ENCODE results near the gene KPNA4.
"Not testable (repeated sequence)": the region's sequence is repeated elsewhere in the genome, so short reads cannot be mapped to it uniquely, and the experiment has no call there.

KPNA4 gene, protein sequence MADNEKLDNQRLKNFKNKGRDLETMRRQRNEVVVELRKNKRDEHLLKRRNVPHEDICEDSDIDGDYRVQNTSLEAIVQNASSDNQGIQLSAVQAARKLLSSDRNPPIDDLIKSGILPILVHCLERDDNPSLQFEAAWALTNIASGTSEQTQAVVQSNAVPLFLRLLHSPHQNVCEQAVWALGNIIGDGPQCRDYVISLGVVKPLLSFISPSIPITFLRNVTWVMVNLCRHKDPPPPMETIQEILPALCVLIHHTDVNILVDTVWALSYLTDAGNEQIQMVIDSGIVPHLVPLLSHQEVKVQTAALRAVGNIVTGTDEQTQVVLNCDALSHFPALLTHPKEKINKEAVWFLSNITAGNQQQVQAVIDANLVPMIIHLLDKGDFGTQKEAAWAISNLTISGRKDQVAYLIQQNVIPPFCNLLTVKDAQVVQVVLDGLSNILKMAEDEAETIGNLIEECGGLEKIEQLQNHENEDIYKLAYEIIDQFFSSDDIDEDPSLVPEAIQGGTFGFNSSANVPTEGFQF

DNA sequence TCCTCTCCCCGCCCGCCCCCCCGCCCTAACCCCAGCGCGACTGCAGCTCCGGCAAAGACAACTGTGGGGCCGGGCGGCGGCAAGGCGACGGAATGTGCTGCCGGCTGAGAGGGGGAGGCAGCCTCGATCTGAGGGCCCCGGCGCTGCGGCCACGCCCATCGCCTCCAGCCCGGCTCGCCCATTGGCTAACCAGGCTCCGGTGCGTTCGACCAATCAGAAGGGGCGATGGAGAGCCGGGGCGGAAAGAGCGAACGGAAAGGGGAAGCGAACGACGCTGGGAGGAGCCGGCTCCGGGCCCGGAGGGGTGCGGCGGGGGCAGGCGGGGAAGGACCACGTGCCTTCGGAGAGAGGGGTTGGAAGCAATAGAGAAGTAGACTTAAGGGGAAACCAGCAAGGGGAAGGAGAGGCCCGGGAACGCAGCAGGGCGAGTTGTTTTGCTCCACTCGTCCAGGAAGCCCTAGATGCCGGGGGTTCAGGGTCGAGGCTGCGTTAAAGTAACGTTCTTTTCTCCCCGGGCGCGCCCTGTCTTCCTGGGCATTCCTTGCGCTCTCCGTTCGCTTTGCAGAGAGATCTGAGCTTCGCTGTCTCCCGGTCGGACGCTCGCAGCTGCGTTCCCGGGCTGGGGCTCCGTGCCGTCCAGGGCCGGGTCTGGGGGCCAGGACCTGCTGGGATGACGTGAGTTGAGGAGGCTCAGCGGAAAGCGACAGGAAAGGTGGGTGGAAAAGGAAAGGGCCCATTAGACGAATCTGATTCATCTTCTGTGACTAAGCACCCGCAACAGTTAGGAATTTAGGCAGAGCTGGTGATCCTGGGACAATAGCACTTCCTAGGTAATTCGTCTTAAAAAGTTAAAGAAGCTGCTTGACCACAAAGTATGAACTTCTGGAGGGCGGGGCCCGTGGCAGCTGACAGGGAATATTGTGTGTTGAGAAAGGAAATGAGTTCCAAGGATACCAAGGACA lies at the start of gene KPNA4:
Gene KPNA4 (minus strand): TSS at position 130 of the 962 bp plus-strand sequence. CDS start 289 bp downstream, outside the sequence.
- no peaks in the 10 kb centered on the region for H3K27me3 Mint-ChIP-seq
- H3K4me1 Mint-ChIP-seq (ENCODE audit: low read depth), result peaks cover 57% of the 10 kb centered on the region
- H3K36me3 Mint-ChIP-seq (ENCODE audit: low read depth), result peaks cover 42% of the 10 kb centered on the region
- intact Hi-C loops (cut with micrococcal nuclease), result loop anchor here (2.0 to 10.0 kb wide), 3 partner anchors 161 to 659 kb away; partner anchors contain the start of gene NMD3
- peak within 1 kb of the TSS; percentile 95 for H3K4me3 Mint-ChIP-seq
- no peaks in the 10 kb centered on the region for H3K9me3 Mint-ChIP-seq
- peak within 1 kb of the TSS; percentile 100 for H3K27ac Mint-ChIP-seq

DNA sequence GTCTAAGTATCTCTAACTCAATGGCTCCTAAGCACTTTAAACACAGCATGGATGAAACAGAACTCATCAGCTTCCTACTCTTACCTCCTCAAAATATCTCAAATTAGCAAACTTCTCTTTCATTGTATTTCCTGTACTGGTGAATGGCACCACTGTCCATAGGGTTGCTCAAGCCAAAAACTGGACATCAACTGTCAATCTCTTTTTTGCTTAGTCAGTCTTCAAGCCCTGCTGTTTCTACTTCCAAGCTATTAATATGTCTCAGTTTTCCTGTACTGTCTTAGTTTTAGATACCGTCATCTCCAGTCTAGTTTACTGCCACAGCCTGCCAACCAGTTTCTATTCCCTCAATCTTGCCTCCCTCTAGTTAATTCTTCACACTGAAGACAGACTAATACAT lies 48.3 kb upstream of the KPNA4 start:
- no peak overlapping the region for H3K4me3 Mint-ChIP-seq
- no peaks in the 10 kb centered on the region for H3K9me3 Mint-ChIP-seq
- H3K27ac Mint-ChIP-seq, result no peak overlapping the region
- peaks cover 9% of the 10 kb centered on the region for H3K4me1 Mint-ChIP-seq (ENCODE audit: low read depth)
- H3K27me3 Mint-ChIP-seq, result no peaks in the 10 kb centered on the region
- intact Hi-C loops (cut with micrococcal nuclease), result no loop called here
- H3K36me3 Mint-ChIP-seq (ENCODE audit: low read depth), result no peaks in the 10 kb centered on the region

DNA sequence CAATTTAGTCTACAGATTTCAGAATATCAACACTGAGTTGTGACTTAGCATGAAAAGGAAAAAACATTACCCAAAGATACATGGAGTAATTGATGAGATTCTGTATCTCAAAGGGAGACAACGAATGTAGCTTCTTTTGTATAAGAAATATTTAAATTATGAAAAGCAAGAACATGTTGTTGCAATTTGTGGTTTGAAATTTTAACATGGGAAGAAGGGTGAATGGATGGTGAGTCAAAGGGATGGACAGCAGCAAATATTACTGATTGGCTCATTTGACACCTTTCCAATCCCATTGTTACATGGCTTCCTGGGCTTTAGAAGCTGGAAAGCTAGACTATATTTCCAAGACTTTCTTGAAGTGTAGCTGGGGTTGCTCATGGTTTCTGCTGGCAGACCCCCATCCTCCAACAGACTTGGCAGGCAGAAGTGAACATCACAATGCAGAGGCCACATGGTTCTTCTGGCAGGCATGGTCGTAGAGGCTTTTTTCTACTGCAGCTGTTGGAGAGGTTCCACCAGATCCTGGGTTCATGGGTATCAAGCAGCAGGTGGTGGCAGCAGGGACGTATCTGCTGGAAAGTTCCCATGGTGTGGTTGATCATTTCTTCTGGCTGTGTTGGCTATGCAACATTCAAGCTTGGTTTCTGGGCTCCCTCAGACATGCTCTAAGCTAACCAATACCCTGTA lies 47.2 kb upstream of the KPNA4 start:
- no peaks in the 10 kb centered on the region for H3K9me3 Mint-ChIP-seq
- intact Hi-C loops (cut with micrococcal nuclease), result no loop called here
- H3K27ac Mint-ChIP-seq, result no peak overlapping the region
- H3K27me3 Mint-ChIP-seq, result no peaks in the 10 kb centered on the region
- H3K36me3 Mint-ChIP-seq (ENCODE audit: low read depth), result no peaks in the 10 kb centered on the region
- peaks cover 9% of the 10 kb centered on the region for H3K4me1 Mint-ChIP-seq (ENCODE audit: low read depth)
- H3K4me3 Mint-ChIP-seq, result no peak overlapping the region

DNA sequence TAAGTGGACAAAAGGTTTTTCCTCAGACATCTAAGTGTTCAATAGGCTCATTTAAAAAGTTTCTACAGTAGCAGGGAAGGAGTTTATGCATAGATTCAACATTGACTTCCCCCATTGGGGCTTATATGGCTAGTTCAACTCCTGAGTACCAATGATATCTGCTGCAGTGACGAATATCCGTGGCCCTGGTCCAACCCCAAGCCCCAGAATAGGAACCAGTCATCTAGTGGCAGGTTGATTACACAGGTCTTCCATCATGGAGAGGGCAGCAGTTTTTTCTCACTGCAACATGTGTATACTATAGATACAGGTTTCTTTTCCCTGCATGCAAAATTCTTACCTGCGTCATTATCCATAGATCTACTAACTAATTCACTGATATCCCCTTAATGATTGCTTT lies 45.8 kb upstream of the KPNA4 start:
- intact Hi-C loops (cut with micrococcal nuclease), result no loop called here
- Mint-ChIP-seq H3K9me3 (no peaks in the 10 kb centered on the region), H3K36me3 (ENCODE audit: low read depth) (no peaks in the 10 kb centered on the region), H3K4me3 (no peak overlapping the region), H3K27me3 (no peaks in the 10 kb centered on the region), H3K4me1 (ENCODE audit: low read depth) (peaks cover 9% of the 10 kb centered on the region), H3K27ac (no peak overlapping the region)

DNA sequence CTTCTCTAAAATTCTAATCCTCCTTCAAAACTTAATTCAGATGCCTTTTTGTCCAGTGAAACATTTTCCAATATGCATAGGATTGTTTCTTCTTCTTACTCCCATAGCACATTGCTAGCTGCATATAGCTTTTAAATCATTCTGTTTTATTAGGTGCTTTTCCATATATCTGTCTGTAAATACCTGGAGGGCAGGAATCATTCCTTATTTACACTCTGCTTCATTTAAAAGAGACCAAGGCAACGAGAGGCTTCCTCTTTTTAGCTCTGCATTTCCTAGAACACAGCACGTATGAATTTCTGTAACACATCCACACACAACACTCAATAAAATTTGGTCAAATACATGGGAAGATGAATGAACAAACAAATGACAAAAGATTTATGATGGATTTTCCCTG lies 43.5 kb upstream of the KPNA4 start:
- Mint-ChIP-seq H3K36me3 (ENCODE audit: low read depth) (no peaks in the 10 kb centered on the region), H3K4me1 (ENCODE audit: low read depth) (peaks cover 7% of the 10 kb centered on the region), H3K4me3 (no peak overlapping the region), H3K27ac (no peak overlapping the region), H3K27me3 (no peaks in the 10 kb centered on the region), H3K9me3 (no peaks in the 10 kb centered on the region)
- intact Hi-C loops (cut with micrococcal nuclease), result no loop called here

DNA sequence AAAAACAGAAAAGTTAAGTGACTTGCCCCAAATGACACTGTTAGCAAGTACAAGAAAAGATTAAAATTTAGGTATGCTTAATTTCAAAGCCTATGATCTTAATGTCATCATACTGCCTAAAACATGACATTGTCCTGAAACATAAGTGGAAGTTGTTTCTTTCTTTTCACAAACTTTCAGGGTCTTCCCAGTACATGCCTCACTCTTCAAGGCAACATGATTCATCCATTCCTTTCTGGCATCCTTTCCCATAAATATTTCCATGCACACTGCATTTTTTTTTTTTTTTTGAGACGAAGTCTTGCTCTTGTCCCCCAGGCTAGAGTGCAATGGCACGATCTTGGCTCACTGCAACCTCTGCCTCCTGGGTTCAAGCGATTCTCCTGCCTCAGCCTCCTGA lies 42.5 kb upstream of the KPNA4 start:
- H3K4me1 Mint-ChIP-seq (ENCODE audit: low read depth), result no peaks in the 10 kb centered on the region
- no peaks in the 10 kb centered on the region for H3K36me3 Mint-ChIP-seq (ENCODE audit: low read depth)
- H3K9me3 Mint-ChIP-seq, result no peaks in the 10 kb centered on the region
- H3K4me3 Mint-ChIP-seq, result no peak overlapping the region
- no peak overlapping the region for H3K27ac Mint-ChIP-seq
- intact Hi-C loops (cut with micrococcal nuclease), result no loop called here
- H3K27me3 Mint-ChIP-seq, result no peaks in the 10 kb centered on the region

DNA sequence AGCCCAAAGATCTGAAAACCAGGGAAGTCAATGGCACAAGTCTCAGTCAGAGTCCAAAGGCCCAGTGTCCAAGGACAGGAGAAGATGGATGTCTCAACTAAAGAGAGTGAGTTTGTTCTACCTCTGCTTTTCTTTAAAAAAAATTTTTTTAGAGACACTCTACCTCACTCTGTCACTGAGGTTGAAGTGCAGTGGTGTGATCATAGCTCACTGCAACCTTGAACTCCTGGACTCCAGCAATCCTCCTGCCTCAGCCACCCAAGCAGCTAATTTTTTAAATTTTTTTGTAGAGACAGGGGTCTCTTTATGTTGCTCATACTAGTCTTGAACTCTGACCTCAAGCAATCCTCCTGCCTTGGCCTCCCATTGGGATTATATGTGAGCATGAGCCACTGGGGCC lies 39.9 kb upstream of the KPNA4 start:
- H3K27me3 Mint-ChIP-seq, result no peaks in the 10 kb centered on the region
- H3K27ac Mint-ChIP-seq, result no peak overlapping the region
- H3K4me1 Mint-ChIP-seq (ENCODE audit: low read depth), result no peaks in the 10 kb centered on the region
- intact Hi-C loops (cut with micrococcal nuclease), result no loop called here
- no peaks in the 10 kb centered on the region for H3K36me3 Mint-ChIP-seq (ENCODE audit: low read depth)
- H3K4me3 Mint-ChIP-seq, result no peak overlapping the region
- H3K9me3 Mint-ChIP-seq, result no peaks in the 10 kb centered on the region

DNA sequence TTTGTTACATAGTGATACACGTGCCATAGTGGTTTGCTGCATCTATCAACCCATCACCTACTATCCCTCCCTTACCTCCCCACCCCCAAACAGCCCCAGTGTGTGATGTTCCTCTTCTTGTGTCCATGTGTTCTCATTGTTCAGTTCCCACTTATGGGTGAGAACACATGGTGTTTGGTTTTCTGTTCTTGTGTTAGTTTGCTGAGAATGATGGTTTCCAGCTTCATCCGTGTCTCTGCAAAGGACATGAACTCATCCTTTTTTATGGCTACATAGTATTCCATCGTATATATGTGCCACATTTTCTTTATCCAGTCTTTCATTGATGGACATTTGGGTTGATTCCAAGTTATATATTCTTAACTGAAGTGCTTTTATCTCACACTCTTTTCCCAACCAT lies 38.5 kb upstream of the KPNA4 start:
- H3K9me3 Mint-ChIP-seq; H3K27ac Mint-ChIP-seq; H3K4me3 Mint-ChIP-seq; H3K4me1 Mint-ChIP-seq (ENCODE audit: low read depth); H3K27me3 Mint-ChIP-seq; H3K36me3 Mint-ChIP-seq (ENCODE audit: low read depth); intact Hi-C loops (cut with micrococcal nuclease): not testable (repeated sequence)

DNA sequence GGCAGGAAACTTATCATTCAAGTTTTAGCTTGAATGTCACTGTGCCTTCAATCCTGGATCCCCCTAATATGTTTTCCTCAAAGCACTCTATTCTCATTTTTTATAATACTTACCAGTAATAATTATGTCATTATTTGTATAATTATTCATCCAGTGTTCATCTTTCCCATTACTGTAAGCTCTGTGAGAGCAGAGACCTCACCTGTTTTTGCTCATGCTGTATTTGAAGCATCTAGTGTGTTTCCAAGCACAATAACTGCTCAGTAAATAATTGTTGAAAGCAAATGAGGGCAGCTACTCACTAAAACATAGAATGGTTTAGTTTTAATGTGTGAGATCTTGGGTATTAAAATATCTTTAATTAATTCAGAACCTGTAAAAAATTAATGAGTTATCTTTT lies 36.9 kb upstream of the KPNA4 start:
- no peak overlapping the region for H3K4me3 Mint-ChIP-seq
- H3K27ac Mint-ChIP-seq, result no peak overlapping the region
- no peaks in the 10 kb centered on the region for H3K36me3 Mint-ChIP-seq (ENCODE audit: low read depth)
- no peaks in the 10 kb centered on the region for H3K4me1 Mint-ChIP-seq (ENCODE audit: low read depth)
- intact Hi-C loops (cut with micrococcal nuclease), result no loop called here
- no peaks in the 10 kb centered on the region for H3K9me3 Mint-ChIP-seq
- H3K27me3 Mint-ChIP-seq, result no peaks in the 10 kb centered on the region

DNA sequence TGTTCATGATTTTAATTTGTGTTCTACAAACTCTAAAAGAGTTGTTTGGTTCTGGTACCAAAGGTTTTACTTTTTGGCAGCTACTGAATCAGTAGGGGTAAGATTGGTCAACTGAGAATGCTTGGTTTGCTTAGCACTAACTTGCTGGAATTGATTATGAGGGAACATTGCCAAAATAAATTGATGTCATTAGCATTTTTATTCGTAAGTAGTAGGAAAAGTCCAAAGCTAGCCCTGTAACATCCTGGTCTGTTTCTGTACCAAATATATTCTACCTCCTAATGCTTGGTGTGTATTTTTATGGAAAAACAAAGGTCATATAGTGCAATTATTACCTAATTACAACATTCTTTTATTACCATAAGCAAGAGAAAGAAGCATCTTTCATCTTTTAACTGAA lies 35.9 kb upstream of the KPNA4 start:
- Mint-ChIP-seq H3K4me1 (ENCODE audit: low read depth) (no peaks in the 10 kb centered on the region), H3K4me3 (no peak overlapping the region)
- intact Hi-C loops (cut with micrococcal nuclease), result no loop called here

DNA sequence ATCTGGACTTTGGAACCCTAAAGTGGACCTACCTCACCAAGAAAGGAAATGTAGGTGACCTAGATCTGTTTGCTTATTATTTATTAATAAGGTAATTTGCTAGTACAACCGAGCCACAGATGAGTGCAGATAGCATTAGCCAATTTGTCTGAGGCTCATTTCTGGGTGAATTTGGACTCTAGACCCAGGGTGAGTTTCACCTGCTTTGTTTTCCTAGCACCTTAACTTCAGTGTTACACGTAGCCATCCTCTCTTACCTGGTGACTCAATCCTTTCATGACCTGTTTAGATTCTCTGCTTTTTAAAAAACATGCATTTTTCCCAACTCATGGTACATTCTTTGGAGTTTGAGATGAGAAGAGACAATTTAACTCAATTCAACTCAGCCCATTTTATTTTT lies 33.5 kb upstream of the KPNA4 start:
- Mint-ChIP-seq H3K36me3 (ENCODE audit: low read depth) (no peaks in the 10 kb centered on the region), H3K27me3 (no peaks in the 10 kb centered on the region), H3K4me3 (no peak overlapping the region), H3K27ac (no peak overlapping the region), H3K4me1 (ENCODE audit: low read depth) (no peaks in the 10 kb centered on the region), H3K9me3 (peaks cover 9% of the 10 kb centered on the region)
- intact Hi-C loops (cut with micrococcal nuclease), result no loop called here

More for the DNA sequence above, 35.9 kb upstream of the KPNA4 start:
- no peaks in the 10 kb centered on the region for H3K9me3 Mint-ChIP-seq
- no peak overlapping the region for H3K27ac Mint-ChIP-seq
- no peaks in the 10 kb centered on the region for H3K27me3 Mint-ChIP-seq
- H3K36me3 Mint-ChIP-seq (ENCODE audit: low read depth), result no peaks in the 10 kb centered on the region

DNA sequence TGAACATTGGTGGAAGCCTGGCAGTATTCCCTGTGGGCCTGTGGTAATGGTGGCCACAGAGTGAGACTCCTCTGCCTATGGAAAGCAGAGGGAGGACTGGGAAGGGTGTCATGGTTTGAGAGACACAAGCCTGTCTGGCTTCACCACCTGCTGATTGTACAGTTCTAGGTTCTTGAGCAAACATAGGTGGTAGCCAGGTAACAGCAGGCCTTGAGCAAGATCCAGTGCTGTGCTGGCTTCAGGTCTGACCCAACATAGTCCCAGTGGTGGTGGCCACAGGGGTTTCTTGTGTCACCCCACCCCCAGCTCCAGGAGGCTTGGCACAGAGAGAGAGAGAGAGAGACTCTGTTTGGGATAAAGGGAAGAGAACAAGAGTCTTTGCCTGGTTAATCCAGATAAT lies 22.7 kb upstream of the KPNA4 start:
- H3K4me1 Mint-ChIP-seq (ENCODE audit: low read depth), result no peaks in the 10 kb centered on the region
- intact Hi-C loops (cut with micrococcal nuclease), result no loop called here
- H3K27me3 Mint-ChIP-seq, result no peaks in the 10 kb centered on the region
- H3K4me3 Mint-ChIP-seq, result no peak overlapping the region
- H3K27ac Mint-ChIP-seq, result no peak overlapping the region
- H3K36me3 Mint-ChIP-seq (ENCODE audit: low read depth), result no peaks in the 10 kb centered on the region
- H3K9me3 Mint-ChIP-seq, result peaks cover 92% of the 10 kb centered on the region

DNA sequence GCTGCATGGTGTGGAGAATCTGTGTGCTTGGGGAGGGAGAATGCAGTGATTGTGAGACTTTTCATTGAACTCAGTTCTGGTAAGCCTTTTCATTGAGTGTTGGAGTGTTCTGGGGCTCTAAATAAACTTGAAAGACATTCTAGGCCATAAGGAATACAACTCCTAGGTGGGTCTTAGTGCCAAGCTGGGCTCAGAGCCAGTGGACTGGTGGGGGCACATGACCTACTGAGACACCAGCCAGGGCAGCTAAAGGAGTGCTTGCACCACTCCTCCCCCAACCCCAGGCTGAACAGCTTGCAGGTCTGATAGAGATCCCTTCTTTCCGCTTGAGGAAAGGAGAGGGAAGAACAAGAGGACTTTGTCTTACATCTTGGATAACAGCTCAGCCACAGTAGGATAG lies 21.7 kb upstream of the KPNA4 start:
- no peaks in the 10 kb centered on the region for H3K4me1 Mint-ChIP-seq (ENCODE audit: low read depth)
- H3K27me3 Mint-ChIP-seq, result no peaks in the 10 kb centered on the region
- H3K4me3 Mint-ChIP-seq, result no peak overlapping the region
- H3K36me3 Mint-ChIP-seq (ENCODE audit: low read depth), result no peaks in the 10 kb centered on the region
- intact Hi-C loops (cut with micrococcal nuclease), result no loop called here
- peaks cover 92% of the 10 kb centered on the region for H3K9me3 Mint-ChIP-seq
- H3K27ac Mint-ChIP-seq, result no peak overlapping the region

DNA sequence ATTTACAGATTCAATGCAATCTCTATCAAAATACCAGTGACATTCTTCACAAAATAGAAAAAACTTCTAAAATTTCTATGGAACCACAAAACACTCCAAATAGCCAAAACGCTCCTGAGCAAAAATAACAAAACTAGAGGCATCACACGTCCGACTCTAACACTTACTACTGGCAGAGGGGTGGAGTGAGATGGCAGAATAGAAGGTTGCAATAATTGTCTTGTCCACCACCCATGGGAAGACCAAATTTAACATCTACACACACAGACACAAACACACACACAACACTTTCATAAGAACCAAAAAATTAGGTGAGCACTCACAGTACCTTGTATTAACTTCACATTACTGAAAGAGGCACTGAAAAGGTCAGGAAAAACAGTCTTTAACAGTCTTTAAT lies 21.3 kb upstream of the KPNA4 start:
- Mint-ChIP-seq H3K9me3 (peaks cover 96% of the 10 kb centered on the region), H3K27ac (no peak overlapping the region), H3K4me3 (no peak overlapping the region), H3K27me3 (no peaks in the 10 kb centered on the region), H3K36me3 (ENCODE audit: low read depth) (no peaks in the 10 kb centered on the region), H3K4me1 (ENCODE audit: low read depth) (no peaks in the 10 kb centered on the region)
- intact Hi-C loops (cut with micrococcal nuclease), result no loop called here

All from dendritic cell treated with granulocyte-macrophage colony-stimulating factor and Interleukin-4, amounts not matched to agents 40 ng/mL and 50 ng/mL, for 4 days (primary cell).